Measurements from ENCODE around the gene TGM2. TPM values are rescaled to one million over a fixed set of nuclear protein-coding genes. Genes with fewer than 3 reads are reported as not detected.

The TGM2 gene
- total RNA-seq, 2 experiments from 2014 or later = 0.06 to 0.27 TPM

DNA sequence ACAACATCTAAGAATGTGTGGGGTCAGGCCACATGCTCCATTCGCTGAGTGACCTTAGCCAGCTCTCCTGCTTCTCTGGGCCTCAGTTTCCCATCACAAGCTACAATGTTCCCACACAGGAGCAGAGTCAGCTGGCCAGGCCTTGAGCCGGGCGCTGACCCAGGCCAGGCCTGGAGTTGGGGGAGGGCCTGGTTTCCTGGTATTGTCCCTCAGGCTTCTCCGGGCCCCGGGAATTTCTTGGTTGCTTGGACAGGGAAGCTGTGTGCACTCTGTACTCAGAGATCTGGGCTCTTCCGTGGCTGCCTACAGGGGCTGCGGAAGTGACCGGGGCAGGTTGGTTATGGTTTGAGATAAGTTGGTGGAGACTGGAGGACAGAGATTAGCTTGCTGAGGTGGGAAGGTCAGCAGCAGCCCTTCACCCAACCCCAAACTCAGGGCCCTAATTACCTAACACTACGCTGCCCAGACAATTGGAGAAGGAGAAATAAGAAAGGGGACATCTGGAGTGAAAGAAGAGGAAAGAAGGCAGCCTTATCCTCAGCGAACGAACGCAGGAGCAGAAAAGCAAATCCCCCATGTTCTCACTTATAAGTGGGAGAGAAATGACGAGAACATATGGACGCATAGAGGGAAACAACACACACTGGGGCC lies 6.2 kb downstream of the TGM2 start:
- Histone ChIP-seq H3K27ac (ENCODE audit: low read depth in 1 of 2, low read length in 2 of 2) (no peak overlapping the region), H3K9me3 (ENCODE audit: control insufficient read depth in 1 of 2, insufficient read depth in 1 of 2, low read length in 2 of 2) (no peaks in the 10 kb centered on the region), H3K4me1 (ENCODE audit: insufficient read depth, low read length) (no peaks in the 10 kb centered on the region), H3K4me3 (ENCODE audit: low read length) (no peak overlapping the region), H3K27me3 (ENCODE audit: control insufficient read depth in 1 of 2, insufficient read depth in 2 of 2, low read length in 2 of 2) (peaks cover 0 to 3% of the 10 kb centered on the region in 2 experiments), H3K36me3 (ENCODE audit: insufficient read depth, low read length) (no peaks in the 10 kb centered on the region)
- intact Hi-C loops (cut with DNase I, micrococcal nuclease) = no loop called here
- Mint-ChIP-seq H3K4me3 (no peak overlapping the region), H3K9me3 (no peaks in the 10 kb centered on the region), H3K27ac (no peak overlapping the region), H3K36me3 (ENCODE audit: low read depth) (no peaks in the 10 kb centered on the region), H3K4me1 (ENCODE audit: low read depth) (no peaks in the 10 kb centered on the region), H3K27me3 (peaks cover 14% of the 10 kb centered on the region)
- DNase-seq (no peak), ATAC-seq (ENCODE audit: poor library complexity) (no peak)
- POLR2A ChIA-PET = no interaction called here
- TF ChIP-seq, protein P1, sequence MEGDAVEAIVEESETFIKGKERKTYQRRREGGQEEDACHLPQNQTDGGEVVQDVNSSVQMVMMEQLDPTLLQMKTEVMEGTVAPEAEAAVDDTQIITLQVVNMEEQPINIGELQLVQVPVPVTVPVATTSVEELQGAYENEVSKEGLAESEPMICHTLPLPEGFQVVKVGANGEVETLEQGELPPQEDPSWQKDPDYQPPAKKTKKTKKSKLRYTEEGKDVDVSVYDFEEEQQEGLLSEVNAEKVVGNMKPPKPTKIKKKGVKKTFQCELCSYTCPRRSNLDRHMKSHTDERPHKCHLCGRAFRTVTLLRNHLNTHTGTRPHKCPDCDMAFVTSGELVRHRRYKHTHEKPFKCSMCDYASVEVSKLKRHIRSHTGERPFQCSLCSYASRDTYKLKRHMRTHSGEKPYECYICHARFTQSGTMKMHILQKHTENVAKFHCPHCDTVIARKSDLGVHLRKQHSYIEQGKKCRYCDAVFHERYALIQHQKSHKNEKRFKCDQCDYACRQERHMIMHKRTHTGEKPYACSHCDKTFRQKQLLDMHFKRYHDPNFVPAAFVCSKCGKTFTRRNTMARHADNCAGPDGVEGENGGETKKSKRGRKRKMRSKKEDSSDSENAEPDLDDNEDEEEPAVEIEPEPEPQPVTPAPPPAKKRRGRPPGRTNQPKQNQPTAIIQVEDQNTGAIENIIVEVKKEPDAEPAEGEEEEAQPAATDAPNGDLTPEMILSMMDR (IDR thresholded peaks at IDR 0.05) = no peak
- CTCF ChIA-PET = no interaction called here

GRCh38 chr20:38157635-38158495 lies 7.2 kb downstream of the TGM2 start:
- Histone ChIP-seq H3K27me3 (ENCODE audit: control insufficient read depth in 1 of 2, insufficient read depth in 2 of 2, low read length in 2 of 2) (no peaks in the 10 kb centered on the region), H3K4me1 (ENCODE audit: insufficient read depth, low read length) (peaks cover 1% of the 10 kb centered on the region), H3K9me3 (ENCODE audit: control insufficient read depth in 1 of 2, insufficient read depth in 1 of 2, low read length in 2 of 2) (no peaks in the 10 kb centered on the region), H3K4me3 (ENCODE audit: low read length) (no peak overlapping the region), H3K36me3 (ENCODE audit: insufficient read depth, low read length) (no peaks in the 10 kb centered on the region), H3K27ac (ENCODE audit: low read depth in 1 of 2, low read length in 2 of 2) (no peak overlapping the region)
- ChIA-PET CTCF (no interaction called here), POLR2A (no interaction called here)
- Mint-ChIP-seq H3K27ac (no peak overlapping the region), H3K4me3 (no peak overlapping the region), H3K36me3 (ENCODE audit: low read depth) (no peaks in the 10 kb centered on the region), H3K9me3 (no peaks in the 10 kb centered on the region), H3K4me1 (ENCODE audit: low read depth) (no peaks in the 10 kb centered on the region), H3K27me3 (peaks cover 6% of the 10 kb centered on the region)
- no peak for ATAC-seq (ENCODE audit: poor library complexity)
- TF ChIP-seq, protein P1 (IDR thresholded peaks at IDR 0.05) = no peak
- intact Hi-C loops (cut with DNase I, micrococcal nuclease) = no loop called here
- DNase-seq = no peak

DNA sequence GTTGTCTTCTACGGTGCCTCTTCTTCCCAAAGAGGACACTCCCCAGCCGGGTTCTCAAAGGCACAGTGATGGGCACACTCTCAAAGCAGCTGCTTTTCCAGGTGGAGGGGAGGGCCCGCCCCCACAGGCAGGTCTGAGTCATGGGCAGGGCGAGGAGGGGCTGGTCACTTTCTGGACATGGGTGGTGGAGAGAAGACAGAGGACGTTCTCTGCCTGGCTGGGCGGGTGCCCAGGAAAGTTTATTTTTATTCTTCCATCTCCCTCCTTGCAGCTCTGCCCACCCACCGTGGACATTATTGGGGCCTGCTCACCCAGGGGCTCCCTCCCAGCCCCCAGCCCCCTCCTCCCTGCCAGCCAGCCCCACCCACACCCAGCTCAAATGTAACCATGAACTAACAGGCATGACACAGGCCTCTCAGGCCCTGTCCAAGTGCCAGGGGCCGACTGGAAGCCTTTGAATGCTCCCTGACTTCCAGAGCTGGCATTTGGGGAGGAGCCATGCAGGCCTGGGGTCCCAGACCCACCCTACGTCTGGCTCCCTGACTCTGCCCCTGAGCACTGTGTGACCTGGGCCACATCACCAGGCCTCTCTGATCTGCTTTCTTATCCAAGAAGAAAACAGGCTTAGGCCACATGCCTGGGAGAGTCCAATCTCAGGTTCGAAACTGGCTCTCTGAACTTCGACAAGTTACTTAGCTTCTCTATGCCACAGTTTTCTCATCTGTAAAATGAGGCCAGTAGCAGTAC lies 8.0 kb downstream of the TGM2 start:
- Mint-ChIP-seq H3K4me1 (ENCODE audit: low read depth) (peaks cover 6% of the 10 kb centered on the region), H3K27ac (no peak overlapping the region), H3K9me3 (no peaks in the 10 kb centered on the region), H3K4me3 (no peak overlapping the region), H3K36me3 (ENCODE audit: low read depth) (no peaks in the 10 kb centered on the region), H3K27me3 (no peaks in the 10 kb centered on the region)
- intact Hi-C loops (cut with DNase I, micrococcal nuclease) = no loop called here
- ChIA-PET CTCF (no interaction called here), POLR2A (no interaction called here)
- Histone ChIP-seq H3K4me3 (ENCODE audit: low read length) (no peak overlapping the region), H3K27ac (ENCODE audit: low read depth in 1 of 2, low read length in 2 of 2) (no peak overlapping the region), H3K36me3 (ENCODE audit: insufficient read depth, low read length) (no peaks in the 10 kb centered on the region), H3K27me3 (ENCODE audit: control insufficient read depth in 1 of 2, insufficient read depth in 2 of 2, low read length in 2 of 2) (no peaks in the 10 kb centered on the region), H3K4me1 (ENCODE audit: insufficient read depth, low read length) (peaks cover 9% of the 10 kb centered on the region), H3K9me3 (ENCODE audit: control insufficient read depth in 1 of 2, insufficient read depth in 1 of 2, low read length in 2 of 2) (no peaks in the 10 kb centered on the region)
- TF ChIP-seq, protein P1 (IDR thresholded peaks at IDR 0.05) = no peak
- no peak for ATAC-seq (ENCODE audit: poor library complexity)
- no peak for DNase-seq

All from CD4-positive, alpha-beta T cell (primary cell).